NCI-H146 treated with DMSO at 0.1 percent for 48 hours (cell line): ENCODE results near the gene LRMDA.

Source experiments
- DNase-seq: peaks from one replicate; lab custom pipeline; 2025; ENCODE audit not compliant: unreplicated experiment; lab: John Stamatoyannopoulos, UW

The LRMDA gene

DNA sequence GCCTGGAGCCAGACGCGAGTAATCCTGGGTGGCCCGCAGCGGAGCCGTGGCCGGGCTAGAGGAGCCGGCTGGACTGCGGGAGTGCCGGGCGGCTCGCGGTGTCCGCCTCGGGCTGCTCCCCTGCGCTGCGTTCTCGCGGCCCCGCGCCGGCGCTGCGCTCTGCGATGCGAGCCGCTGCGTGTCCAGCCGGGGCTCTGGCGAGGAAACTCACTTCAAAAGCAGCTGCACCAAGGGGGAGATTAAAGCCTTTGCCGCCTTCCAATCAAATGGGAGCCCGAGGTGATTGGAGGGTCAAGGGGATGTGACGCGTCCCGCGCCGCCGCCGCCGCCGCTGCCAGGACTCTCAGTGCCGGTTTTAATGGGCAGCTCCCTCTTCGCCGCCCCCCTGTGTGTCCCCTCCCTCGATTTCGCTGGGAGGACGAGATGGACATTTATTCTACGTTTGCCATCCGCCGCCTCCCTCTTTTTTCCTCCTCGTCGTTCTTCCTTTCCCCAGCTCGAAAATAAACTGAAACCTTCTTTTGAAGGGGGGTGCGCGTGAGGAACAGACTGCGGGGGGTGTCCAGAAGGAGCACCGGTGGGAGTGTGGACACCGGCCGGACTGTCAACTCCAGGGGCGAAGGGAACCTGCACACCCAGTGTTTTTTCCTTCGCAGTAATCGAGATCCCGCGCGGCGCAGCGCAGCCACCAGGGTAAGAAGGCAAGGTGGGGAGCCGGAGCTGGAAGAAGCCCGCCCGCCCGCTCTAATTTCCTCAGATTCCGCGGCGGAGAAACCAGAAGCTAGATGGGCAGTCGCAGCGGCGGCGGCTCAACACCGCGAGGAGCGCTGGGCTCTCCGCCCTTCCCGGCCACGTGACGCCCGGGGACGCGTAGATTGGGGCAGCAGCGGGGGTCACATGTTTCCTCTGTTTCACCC lies 29.6 kb upstream of the LRMDA start, which contains the start of gene ZNF503:
TSS of gene ZNF503 (minus strand) at position 196 of the 917 bp plus-strand sequence. CDS start 345 bp downstream, outside the sequence.
- DNase-seq, result peak; percentile 93

DNA sequence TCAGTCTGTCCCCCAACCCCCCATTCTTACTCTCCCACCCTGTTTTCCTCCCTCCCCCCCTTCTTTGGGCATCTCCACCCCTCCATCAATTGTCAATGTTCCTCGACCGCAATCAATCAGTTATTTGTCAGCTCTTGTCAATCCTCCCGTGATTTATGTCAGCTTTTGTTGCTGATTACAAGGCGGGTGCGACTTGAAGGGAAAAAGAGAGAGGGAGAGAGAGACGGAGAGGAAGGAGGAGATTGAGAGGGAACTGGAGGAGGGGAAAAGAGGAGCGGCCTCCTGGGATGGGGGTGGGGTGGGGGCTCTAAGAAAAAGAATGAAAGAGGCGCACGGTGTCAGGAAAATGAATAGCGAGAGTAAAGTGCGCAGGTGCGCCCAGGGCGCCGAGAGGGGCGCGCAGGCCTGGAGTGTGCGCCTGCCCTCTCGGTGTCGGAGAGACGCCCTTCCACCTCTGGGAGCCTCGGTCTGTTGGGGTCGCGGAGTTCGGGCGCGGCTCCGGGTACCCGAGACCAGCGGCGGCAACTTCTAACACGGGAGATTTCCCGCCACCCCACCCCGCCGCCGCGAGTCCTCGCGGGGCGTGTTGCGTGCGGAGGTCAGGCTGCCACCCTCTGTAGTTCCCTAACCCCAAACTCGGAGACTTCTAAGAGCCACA lies 28.8 kb upstream of the LRMDA start:
- no peak for DNase-seq

DNA sequence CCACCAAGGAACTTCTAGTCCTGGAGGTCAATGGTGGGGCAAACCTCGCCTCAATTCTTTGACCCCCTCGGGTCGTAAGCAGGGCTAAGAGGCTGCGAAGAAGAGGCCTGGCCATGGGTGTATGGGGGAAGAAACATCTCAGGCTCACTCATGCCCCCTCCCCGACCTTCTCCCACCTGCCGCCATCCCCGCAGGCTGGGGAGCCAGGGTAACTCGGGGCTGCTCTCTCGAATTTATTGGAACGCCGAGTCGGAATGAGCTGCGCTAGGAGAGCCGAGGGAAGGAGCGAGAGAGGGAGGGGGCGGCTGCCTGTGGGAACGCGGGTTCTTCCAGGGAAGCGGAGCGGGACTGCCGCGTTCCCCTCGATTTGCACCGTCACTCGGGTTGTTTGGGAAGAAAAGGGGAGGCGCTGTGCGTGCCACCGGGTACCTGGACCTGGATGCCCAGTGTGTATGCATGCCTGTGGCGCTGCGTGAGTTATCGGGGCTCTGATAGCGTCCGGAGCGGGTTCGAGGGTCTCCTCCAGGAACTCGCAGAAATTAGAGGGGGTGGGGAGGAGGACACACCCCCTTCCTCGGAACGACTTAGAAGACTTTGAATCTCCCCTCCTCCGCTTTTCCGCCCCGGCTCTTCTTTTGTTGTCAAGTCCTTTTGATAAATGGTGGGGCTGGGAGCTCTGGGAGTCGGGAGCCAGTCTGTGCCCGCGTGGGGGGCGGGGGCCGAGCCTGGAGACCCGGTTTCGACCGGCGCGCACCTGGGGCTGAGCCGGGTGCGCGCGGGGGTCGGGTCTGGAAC lies 28.1 kb upstream of the LRMDA start:
- DNase-seq, result peak; percentile 52

DNA sequence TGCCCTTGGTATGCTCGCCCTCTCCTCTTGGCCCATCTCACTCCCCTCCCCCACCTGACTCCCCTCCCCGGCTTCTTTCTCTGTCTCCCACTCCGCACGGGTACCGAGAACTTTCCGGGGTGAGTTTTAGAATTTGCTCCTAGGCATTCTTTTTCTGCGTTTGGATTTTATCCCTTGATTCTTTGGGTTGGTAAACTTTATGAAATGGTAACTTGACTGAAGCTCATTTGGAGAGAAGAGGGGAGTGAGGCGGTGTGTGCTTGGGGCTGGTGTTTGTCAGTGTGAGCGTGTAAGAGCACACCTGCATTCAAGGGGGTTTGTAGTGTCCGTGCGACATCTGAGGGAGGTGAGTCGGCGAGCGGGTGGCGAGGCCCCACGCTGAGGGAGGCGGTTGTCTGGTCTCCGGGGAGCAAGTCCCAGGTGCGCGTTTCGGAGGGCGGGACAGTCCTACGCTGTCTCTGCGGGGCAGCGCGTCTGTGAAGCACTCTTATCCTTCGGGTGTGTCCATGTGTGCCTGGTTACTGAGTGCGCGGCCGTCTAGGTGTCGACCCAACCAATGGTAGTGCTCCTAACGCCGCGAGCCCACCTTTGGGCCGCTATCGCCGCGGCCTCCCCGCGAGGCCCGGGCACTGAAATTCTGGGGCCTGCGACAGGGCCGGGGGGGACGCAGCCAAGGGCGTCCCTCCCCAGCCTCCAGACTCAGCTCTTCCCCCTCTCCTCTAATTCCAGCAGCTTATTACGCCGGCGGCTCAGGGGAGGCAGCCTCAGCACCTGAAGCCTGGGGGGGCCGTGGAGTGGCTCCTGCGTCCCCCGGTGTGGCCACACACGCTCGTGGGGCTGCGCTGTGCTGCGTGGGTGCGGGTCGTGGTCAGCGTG lies 27.2 kb upstream of the LRMDA start:
- peak; percentile 52 for DNase-seq

DNA sequence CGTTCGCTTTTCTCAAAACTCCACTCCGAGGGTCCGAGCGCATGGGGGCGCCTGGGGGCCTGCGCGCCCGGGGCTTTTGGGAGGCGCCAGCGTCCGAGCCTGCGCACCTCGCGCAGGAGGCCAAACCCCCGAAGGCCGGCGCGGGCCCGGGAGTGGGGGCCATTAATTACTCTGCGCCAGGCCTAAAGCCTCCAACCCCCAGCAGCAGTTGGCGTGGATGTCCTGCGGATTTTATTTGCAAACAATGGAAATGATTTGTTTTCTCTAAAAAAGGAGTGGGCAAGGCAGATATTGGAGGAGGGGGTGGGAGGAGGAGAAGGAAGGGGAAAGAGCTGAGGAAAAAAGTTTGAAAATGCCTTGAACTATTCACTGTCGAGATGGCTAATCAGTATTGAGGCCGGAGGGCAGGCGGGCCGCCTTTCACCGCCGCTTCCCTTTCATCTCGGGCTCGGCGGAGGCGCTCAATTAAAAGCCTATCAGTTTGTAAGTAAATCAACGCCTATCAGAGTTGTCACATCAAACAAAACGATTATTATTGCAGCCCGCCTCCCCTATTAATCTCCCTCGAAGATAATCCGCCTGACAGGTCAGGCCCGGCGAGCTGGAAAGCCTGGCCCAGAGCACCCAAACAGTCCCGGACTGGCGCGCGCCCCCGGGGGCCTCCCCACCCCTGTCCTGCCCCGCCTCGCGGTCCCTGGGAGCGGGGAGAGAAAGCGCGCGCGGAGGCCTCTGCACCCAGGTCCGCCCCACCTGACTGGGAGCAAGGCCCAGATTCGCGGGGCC lies 26.4 kb upstream of the LRMDA start:
- peak; percentile 62 for DNase-seq

DNA sequence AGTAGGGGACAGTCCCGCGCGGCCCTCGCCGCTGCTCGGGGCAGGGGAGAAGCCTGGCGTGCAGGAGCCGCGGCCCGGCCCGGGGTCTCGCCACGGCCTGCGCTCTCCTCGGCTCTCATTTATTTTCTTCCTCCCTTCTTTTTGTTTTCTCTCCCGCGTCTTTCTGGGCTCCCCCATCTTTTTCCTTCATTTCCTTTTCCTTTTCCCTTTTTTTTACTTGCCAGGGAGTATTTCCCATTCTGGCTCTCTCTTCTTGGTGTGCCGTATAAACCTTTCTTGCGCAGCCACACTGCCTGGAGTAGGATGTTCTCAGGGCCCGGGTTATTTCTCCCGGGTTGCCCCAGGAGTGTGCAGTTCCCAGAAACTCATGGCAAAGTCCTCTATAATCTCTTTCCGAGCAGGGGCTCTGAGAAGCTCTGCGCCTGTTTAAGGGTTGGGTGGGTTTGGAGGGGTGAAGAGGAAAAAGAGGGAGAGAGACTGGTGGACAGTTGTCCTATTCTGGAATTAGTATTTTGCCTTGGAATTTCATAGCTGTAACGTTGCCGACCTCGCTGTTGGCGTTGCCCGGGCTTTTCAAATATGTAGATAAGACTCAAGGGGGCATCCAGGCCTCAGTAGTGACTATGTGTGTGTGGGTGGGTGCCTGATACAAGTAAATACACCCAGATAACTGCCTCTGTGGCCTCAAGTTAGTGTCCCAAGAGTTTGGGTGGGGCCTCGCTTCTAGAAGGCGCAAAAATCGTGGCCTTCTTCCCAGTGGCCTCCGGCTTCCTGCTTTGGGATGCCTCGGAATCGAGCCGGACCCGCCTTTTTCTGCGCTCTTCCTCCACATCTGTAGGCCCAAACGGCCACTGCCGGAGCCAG lies 25.6 kb upstream of the LRMDA start:
- no peak for DNase-seq

DNA sequence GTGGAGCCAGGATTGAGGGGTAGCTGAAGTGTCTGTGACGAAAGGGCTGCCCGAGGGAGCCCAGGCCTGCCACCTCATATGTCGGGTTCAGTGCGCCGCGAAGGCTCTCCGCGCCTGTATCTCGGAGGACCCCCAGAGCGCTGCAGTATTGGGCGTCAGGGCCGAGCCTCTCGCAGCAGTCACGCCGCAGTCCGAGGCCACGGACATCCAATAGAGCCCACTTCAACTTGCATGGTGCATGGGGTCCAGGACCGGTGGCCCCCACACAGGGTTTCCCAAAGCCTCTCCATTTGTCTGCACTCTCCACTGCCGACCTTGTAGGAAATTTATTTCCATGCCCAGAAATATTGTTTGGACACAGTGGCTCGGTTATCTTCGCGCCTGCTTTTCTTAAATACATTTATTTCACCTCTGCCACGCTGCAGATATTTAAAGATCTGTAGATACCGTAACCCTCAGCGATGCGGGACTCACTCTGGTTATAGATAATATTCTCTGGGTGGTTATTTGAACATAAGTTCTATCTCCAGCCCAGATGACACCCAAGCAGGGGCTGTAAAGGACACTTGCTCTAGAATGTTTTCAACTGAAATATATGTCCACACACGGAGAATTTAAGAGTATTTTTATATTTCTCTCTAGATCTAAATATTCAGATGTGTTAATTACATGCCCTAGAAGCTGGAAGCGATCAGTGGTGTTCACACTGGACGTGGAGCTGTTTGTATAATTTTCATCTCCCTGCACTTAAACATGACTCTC lies 24.8 kb upstream of the LRMDA start:
- DNase-seq, result no peak

DNA sequence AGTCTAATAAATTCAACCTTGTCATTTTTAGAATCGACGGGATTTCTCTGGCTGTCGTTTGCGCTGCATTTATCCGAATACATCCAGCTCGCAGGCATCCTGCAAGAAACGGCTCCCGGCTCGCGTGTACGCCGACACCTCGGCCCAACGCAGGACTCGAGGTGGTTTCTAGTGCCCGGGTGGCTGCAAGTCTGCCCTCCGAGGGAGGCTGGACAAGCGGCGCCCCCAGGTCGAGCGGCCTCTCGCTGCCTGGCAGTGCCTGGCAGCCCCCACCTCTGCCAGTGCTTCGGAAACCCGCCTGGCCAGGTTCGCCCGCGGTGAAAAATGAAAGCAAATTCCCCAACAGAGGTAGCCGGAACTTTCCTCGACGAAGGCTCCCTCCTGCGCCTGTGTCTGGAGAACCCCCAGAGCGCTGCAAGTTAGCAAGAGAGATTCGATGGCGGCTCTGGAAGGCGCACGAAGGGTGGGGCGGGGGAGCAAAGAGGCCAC lies 24.2 kb upstream of the LRMDA start:
- DNase-seq, result no peak

DNA sequence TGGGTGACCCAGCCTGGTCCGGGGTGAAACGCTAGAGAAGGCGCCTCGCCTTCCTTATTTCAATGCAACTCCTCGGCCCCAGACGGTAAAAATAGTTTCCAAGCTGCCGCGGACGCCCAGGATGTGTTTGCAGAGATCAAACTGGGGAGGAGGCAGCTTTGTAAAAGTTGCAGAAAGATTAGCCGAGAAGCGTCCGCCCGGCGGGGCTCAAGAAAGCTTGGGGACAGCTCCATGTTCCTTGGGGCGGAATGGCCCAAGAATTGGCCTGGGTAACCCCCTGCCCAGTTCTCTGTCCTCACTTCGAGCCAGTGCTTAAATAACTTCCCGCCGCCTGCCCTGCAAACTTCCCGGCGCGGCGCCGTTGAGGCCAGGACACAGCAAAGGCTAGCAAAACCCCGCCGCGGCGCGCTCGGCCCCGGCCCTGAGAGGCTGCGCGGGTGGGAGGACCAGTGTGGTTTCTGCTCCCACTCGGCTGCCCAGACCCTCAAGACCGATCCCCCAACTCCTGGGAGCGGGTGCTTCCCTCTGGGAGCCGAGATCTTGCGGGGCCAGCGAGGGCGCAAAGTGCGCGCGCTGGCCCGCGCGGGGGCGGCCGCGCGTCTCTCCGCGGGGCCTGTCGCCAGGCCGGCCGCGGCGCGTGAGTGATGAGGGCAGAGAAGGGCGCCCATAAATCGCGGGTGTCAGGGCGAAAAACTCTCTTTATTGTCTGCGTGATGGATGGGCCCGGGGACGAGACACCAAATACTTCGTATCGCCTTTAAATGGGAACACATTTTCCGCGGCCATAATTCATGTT lies 23.5 kb upstream of the LRMDA start:
- DNase-seq, result no peak

DNA sequence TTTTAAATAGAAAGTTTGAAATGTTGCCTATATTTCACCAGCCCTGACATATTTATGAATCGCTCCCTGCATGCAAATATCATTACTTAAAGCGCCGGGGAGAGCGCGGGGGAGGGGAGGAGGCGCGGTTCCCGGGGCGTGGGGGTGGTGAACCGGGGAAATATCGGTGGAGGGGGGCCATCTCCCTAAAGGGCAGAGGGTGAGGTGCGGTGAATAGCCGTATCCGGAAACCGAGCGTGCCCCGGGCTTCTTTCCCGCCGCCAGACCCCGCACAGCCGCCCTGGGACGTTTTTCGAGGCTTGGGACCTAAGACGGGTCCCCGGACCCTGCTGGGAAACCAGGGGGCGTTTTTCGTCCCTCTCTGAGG lies 22.9 kb upstream of the LRMDA start:
- DNase-seq, result no peak

DNA sequence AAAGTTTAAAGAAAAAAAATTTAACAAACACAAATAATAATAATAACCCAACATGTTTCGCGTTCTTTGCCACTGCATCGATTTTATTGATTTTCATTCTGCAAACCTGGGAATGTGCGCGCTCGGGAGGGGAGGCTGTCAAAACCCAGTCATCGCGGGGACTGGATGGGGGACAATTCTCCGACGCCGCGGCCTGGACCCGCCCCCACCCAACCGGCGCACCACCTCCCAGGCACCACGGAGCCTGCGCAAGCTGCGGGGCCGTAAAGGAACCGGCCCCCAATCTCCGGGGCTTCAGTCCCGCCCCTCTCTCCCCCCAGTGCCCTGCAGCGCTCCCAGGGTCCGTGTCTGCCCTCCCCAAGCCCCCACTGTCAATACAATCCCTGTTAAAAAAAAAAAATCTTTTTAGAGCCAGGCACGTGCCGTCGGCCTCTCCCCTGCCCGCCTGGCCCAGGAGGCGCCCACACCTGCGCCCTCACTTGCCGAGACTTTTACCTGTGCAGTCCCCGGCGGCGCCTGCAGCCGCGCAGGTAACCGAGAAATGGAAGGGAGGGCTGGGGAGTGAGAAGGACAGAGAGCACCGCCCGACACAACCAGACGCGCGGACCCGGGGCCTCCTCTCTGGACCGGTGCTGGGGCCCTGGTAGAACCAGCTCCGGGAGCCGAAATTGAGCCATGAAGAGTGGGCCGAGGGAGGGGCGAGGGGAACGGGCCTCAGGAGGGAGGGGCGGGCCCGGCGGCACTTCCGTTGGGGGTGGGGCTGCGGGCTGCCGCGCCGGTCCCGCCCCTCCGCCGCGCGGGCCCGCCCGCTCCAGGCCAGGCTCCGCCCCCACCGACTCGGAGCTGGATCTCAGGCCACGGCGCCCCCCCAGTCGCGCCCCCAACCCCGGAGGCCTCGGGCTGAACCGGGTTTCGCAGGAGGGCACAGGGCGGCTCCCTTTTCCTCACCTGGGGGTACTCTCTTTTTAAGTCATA lies 22.2 kb upstream of the LRMDA start:
- peak; percentile 63 for DNase-seq

DNA sequence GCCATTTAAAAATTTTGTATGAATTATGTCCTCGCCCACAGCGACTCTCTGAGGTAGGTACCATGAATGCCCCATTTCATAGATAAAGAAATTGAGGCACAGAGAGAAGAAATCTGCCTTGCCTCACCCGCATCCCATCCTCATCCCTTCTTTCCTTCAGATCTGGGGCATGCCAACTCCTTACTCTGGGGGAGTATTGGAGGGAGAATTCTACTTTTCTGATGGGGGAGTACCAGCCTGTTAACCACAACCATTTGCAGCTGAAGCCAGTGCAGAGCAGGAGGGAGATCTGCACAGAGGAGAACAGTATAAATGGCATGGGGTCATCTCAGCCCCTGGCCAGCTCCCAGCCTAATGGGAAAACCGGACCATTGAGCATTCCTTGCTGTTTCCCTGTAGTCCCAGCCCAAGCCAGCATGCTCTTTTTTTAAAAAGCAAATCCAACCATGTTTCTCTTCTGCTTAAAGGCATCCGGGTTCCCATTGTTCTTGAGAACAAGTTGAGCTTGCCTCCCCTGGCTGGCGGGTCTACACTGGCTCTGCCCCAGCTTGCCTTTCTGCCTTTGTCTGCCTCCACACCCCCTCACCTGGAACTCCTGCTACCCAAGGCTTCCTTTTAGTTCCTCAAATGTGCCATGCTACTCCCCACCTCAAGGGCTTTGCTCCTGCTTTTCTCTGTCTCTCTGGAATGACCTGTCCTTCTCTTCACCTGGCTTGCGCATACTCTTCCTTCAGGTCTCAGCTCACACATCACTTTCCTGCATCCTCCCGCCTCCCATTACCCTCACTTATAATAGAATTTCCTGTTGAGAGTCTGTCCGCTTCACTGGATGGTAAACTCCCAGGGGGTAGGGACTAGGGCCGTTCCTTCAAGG lies 21.1 kb upstream of the LRMDA start:
- no peak for DNase-seq

DNA sequence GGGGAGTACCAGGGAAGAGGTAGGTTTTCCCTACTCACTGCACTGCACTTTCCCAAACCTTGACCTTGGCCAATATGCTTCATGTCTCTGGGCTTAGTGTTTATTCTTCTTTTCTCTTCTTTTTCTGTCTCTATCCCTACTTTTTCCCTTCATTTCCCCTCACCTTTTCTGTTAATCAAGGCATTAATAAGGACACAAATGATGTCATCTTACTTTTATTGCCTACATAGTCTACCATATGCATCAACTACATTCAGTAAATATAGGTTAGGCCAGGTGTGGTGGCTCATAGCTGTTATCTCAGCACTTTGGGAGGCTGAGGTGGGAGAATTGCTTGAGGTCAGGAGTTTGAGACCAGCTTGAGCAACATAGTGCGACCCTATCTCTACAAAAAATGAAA lies 16.9 kb upstream of the LRMDA start:
- no peak for DNase-seq

DNA sequence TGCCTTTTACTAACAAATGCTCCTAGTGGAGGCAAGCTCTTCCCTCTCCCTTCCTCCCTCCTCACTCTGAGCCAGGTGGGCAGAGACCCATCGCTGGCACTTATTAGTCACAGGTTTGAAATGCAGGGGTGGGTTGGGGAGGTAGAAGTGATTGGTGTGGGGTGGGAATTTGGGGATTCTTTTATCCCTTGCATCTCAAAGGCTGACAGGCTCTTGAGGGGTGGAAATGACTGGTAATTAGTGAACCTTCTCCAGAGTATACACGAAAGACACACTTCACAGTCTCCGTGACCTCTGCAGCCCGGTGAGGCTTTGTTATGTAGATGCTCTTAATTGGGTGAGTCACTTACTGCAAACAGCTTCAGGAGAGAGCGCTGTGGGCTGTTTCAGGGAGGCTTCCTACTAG lies 13.9 kb upstream of the LRMDA start:
- peak; percentile 75 for DNase-seq

DNA sequence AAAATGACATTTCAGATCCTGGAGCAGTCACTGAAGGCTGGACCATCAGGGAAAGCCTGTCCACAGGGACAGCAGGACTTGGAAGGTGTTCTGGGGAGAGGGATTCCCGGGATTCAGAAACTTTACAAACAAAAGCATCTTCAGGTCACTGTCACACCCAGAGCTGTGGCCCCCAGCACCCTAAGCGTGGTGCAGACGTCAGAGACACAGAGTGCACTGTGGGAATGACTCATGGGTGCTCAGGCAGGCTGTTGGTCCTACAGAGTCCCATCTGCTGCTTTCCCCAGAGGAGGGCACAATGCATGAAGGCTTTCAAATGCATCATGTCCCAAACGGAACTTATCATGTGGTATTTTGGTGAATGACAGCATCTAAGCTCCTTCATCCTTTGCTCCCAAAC lies 13.1 kb upstream of the LRMDA start:
- DNase-seq, result no peak
